ENCODE results near the gene ATP6V1D. TPM values are rescaled to one million over a fixed set of nuclear protein-coding genes. Genes with fewer than 3 reads are reported as not detected.

Gene ATP6V1D
- total and polyA plus RNA-seq, 2 of the 8 experiments (the other 6 are each of a cell fraction or from before 2014, with no cell fraction given), result 45.1 to 76.3 TPM

Small RNA genes within 50 kb of the gene (small RNA-seq; reads per million reads assigned to genes)
- not detected for gene RF00019 (ENCODE audit: insufficient read depth)

Other genes with a start within 250 kb of the ATP6V1D start
- not detected in 2 replicates for gene GARIN2, start 170.4 kb downstream of the ATP6V1D start, total RNA-seq (2021; fragmentation: NEBNext Ultra II Directional; extraction: Animal tissue kit (Norgen Biotek cat#: 25700))
- gene GARIN2, start 170.4 kb downstream of the ATP6V1D start, polyA plus RNA-seq (2011; rRNA removed), result not detected in 2 replicates
- gene PALS1, start 118.4 kb downstream of the ATP6V1D start, total RNA-seq (2021; fragmentation: NEBNext Ultra II Directional; extraction: Animal tissue kit (Norgen Biotek cat#: 25700)), result 19.0 and 25.1 TPM in 2 replicates
- gene PALS1, start 118.4 kb downstream of the ATP6V1D start, polyA plus RNA-seq (2011; rRNA removed), result 4.2 and 6.7 TPM in 2 replicates
- 145 and 146 TPM in 2 replicates for gene EIF2S1, start 524 bp upstream of the ATP6V1D start, total RNA-seq (2021; fragmentation: NEBNext Ultra II Directional; extraction: Animal tissue kit (Norgen Biotek cat#: 25700))
- 23.2 and 35.1 TPM in 2 replicates for gene EIF2S1, start 524 bp upstream of the ATP6V1D start, polyA plus RNA-seq (2011; rRNA removed)
- 2.1 and 2.9 TPM in 2 replicates for gene PLEK2, start 52.4 kb upstream of the ATP6V1D start, total RNA-seq (2021; fragmentation: NEBNext Ultra II Directional; extraction: Animal tissue kit (Norgen Biotek cat#: 25700))
- 0.41 and 0.49 TPM in 2 replicates for gene PLEK2, start 52.4 kb upstream of the ATP6V1D start, polyA plus RNA-seq (2011; rRNA removed)
- gene TMEM229B, start 128.9 kb upstream of the ATP6V1D start, total RNA-seq (2021; fragmentation: NEBNext Ultra II Directional; extraction: Animal tissue kit (Norgen Biotek cat#: 25700)), result 0.50 and 0.73 TPM in 2 replicates
- 0.85 and 1.7 TPM in 2 replicates for gene TMEM229B, start 128.9 kb upstream of the ATP6V1D start, polyA plus RNA-seq (2011; rRNA removed)
- 27.2 and 33.3 TPM in 2 replicates for gene PLEKHH1, start 173.5 kb upstream of the ATP6V1D start, total RNA-seq (2021; fragmentation: NEBNext Ultra II Directional; extraction: Animal tissue kit (Norgen Biotek cat#: 25700))
- 28.3 and 33.0 TPM in 2 replicates for gene PLEKHH1, start 173.5 kb upstream of the ATP6V1D start, polyA plus RNA-seq (2011; rRNA removed)
- 6.2 and 7.2 TPM in 2 replicates for gene PIGH, start 240.5 kb upstream of the ATP6V1D start, total RNA-seq (2021; fragmentation: NEBNext Ultra II Directional; extraction: Animal tissue kit (Norgen Biotek cat#: 25700))
- gene PIGH, start 240.5 kb upstream of the ATP6V1D start, polyA plus RNA-seq (2011; rRNA removed), result 8.6 and 10.0 TPM in 2 replicates

Data from H1 (cell line).